RWPE2 (cell line): ENCODE data around the gene TBX15.

Experiments
- ATAC-seq: fragments of 200-7000 bp; cut with Tn5 transposase; 3 replicates; pipeline ENCODE4 v1.9.1; 2021; ENCODE audit warnings: low read depth
- DNase-seq: peaks from one replicate; pipeline ENCODE4 v3.0.0-alpha.2; 2020; ENCODE audit warnings: low spot score
- H3K27ac ChIP-seq: fragments of 450-650 bp; 2 replicates; pipeline ENCODE4 v1.5.1; 2017; ENCODE audit warnings: mild to moderate bottlenecking; ENCODE audit not compliant: poor library complexity, severe bottlenecking
- H3K27me3 ChIP-seq: fragments of 250-450 bp; sonication (Bioruptor Pico); 2 replicates; pipeline ENCODE4 v1.5.1; 2021; ENCODE audit warnings: mild to moderate bottlenecking, moderate library complexity; ENCODE audit not compliant: insufficient read depth, poor library complexity, severe bottlenecking
- H3K36me3 ChIP-seq: fragments of 250-450 bp; sonication (Bioruptor Pico); 2 replicates; pipeline ENCODE4 v1.5.1; 2020; ENCODE audit warnings: low read depth, mild to moderate bottlenecking, moderate library complexity
- H3K4me1 ChIP-seq: fragments of 250-450 bp; sonication (Bioruptor Pico); 2 replicates; pipeline ENCODE4 v1.5.1; 2021; ENCODE audit warnings: mild to moderate bottlenecking, moderate library complexity; ENCODE audit not compliant: insufficient read depth, poor library complexity, severe bottlenecking
- H3K4me3 ChIP-seq: fragments of 250-450 bp; sonication (Bioruptor Pico); 2 replicates; pipeline ENCODE4 v1.5.1; 2021; ENCODE audit warnings: mild to moderate bottlenecking, moderate library complexity; ENCODE audit not compliant: severe bottlenecking
- H3K9me3 ChIP-seq: fragments of 250-450 bp; sonication (Bioruptor Pico); 2 replicates; pipeline ENCODE4 v1.5.1; 2021; ENCODE audit warnings: mild to moderate bottlenecking, moderate library complexity; ENCODE audit not compliant: severe bottlenecking
- CTCF ChIP-seq: fragments of 450-650 bp; IDR thresholded peaks from one replicate; pipeline ENCODE4 v1.5.1; 2017; ENCODE audit warnings: mild to moderate bottlenecking, moderate library complexity; ENCODE audit not compliant: poor library complexity, severe bottlenecking

TBX15 gene

GRCh38 chr1:118947003-118947765, 41.0 kb downstream of the TBX15 start:
- Histone ChIP-seq H3K36me3 (no peaks in the 10 kb centered on the region), H3K27me3 (no peaks in the 10 kb centered on the region), H3K4me1 (no peaks in the 10 kb centered on the region), H3K9me3 (no peaks in the 10 kb centered on the region), H3K27ac (no peak overlapping the region), H3K4me3 (no peak overlapping the region)
- TF ChIP-seq CTCF, result no peak
- no peak for DNase-seq
- ATAC-seq, result no peak

- H3K4me1 ChIP-seq, result no peaks in the 10 kb centered on the region
- DNase-seq (no peak), ATAC-seq (no peak)
- no peaks in the 10 kb centered on the region for H3K36me3 ChIP-seq
- no peak overlapping the region for H3K27ac ChIP-seq
- no peaks in the 10 kb centered on the region for H3K9me3 ChIP-seq
- no peak overlapping the region for H3K4me3 ChIP-seq
- no peak for TF ChIP-seq CTCF
- H3K27me3 ChIP-seq, result no peaks in the 10 kb centered on the region
These were observed 42.7 kb downstream of the TBX15 start for GRCh38 chr1:118945489-118945888.

GRCh38 chr1:118944546-118944945, 43.6 kb downstream of the TBX15 start:
- Histone ChIP-seq H3K9me3 (no peaks in the 10 kb centered on the region), H3K27ac (no peak overlapping the region), H3K4me3 (no peak overlapping the region), H3K27me3 (no peaks in the 10 kb centered on the region), H3K4me1 (no peaks in the 10 kb centered on the region), H3K36me3 (no peaks in the 10 kb centered on the region)
- no peak for TF ChIP-seq CTCF
- no peak for DNase-seq
- no peak for ATAC-seq

GRCh38 chr1:118944133-118944532, 44.0 kb downstream of the TBX15 start:
- no peak for TF ChIP-seq CTCF
- no peaks in the 10 kb centered on the region for H3K4me1 ChIP-seq
- no peak overlapping the region for H3K4me3 ChIP-seq
- ATAC-seq (no peak), DNase-seq (no peak)
- H3K36me3 ChIP-seq, result no peaks in the 10 kb centered on the region
- H3K27ac ChIP-seq, result no peak overlapping the region
- H3K9me3 ChIP-seq, result no peaks in the 10 kb centered on the region
- no peaks in the 10 kb centered on the region for H3K27me3 ChIP-seq

- ATAC-seq (no peak), DNase-seq (no peak)
- no peak overlapping the region for H3K27ac ChIP-seq
- H3K27me3 ChIP-seq, result peaks cover 4% of the 10 kb centered on the region
- no peaks in the 10 kb centered on the region for H3K36me3 ChIP-seq
- no peaks in the 10 kb centered on the region for H3K4me1 ChIP-seq
- no peaks in the 10 kb centered on the region for H3K9me3 ChIP-seq
- TF ChIP-seq CTCF, result no peak
- H3K4me3 ChIP-seq, result no peak overlapping the region
These were observed 47.2 kb downstream of the TBX15 start for GRCh38 chr1:118940957-118941356.
